K562 (cell line): ENCODE results near the gene HRH3. TPM values are rescaled to one million over a fixed set of nuclear protein-coding genes. Genes with fewer than 3 reads are reported as not detected.

Source experiments
- ATAC-seq: fragments of 200-7000 bp; cut with Tn5 transposase; 3 replicates; pipeline ENCODE4 v1.9.1; 2020; ENCODE audit warnings: moderate library complexity
- BruUV-seq: library from RNA; stranded (reverse); fragments of 400-500 nt; replicated peaks from 2 replicates; lab custom pipeline; 2021; lab: Mats Ljungman, UMichigan
- CTCF ChIA-PET: fragments of 300-600 bp; formaldehyde crosslinking; extraction: SDS; loops from one replicate; lab custom pipeline; 2021; ENCODE audit warnings: low intra/inter-chr PET ratio; lab: Yijun Ruan, JAX
- POLR2A ChIA-PET: fragments of 300-600, 350-650 bp; sonication (Branson Sonifier 250); formaldehyde crosslinking; extraction: SDS; loops from one replicate; lab custom pipeline; 2021; ENCODE audit warnings: antibody characterized with exemption, inconsistent platforms; lab: Yijun Ruan, JAX
- DNase-seq, 4 experiments: peaks; one replicate each; pipeline versions ENCODE4 v3.0.0 to v3.0.0-alpha.2; 2011 to 2018; ENCODE audit warnings: low spot score in 3 of 4, mixed read lengths in 3 of 4; ENCODE audit errors: extremely low read depth in 1 of 4
- FAIRE-seq: peaks from 2 replicates; lab custom pipeline; 2011; peaks lifted over from hg19 to GRCh38; lab: Jason Lieb, UNC
- H2AFZ ChIP-seq: 2 replicates; pipeline ENCODE4 v1.6.0; 2011; ENCODE audit warnings: low read depth, low read length, control low read depth, inconsistent platforms
- H3K27ac ChIP-seq: fragments of 200-600 bp; 3 replicates; pipeline ENCODE4 v1.8.0; 2011; ENCODE audit warnings: low read depth, mild to moderate bottlenecking, control low read depth, inconsistent platforms, low read length, moderate library complexity, mixed read lengths; ENCODE audit errors: extremely low read depth
- H3K27me3 ChIP-seq, 2 experiments: fragments of 300-600 bp in 1 of 2; 2 replicates in 1 of 2; 3 replicates in 1 of 2; pipeline versions ENCODE4 v1.6.0 to v1.8.0; 2011; ENCODE audit warnings: inconsistent platforms in 2 of 2, low read length in 2 of 2, mild to moderate bottlenecking in 1 of 2, mixed read lengths in 1 of 2, moderate library complexity in 1 of 2; ENCODE audit not compliant: control insufficient read depth in 2 of 2, insufficient read depth in 2 of 2
- H3K36me3 ChIP-seq: fragments of 300-600 bp; 3 replicates; pipeline ENCODE4 v1.8.0; 2011; ENCODE audit warnings: mild to moderate bottlenecking, low read length, inconsistent platforms; ENCODE audit not compliant: control insufficient read depth, insufficient read depth
- H3K4me1 ChIP-seq, 2 experiments: fragments of 200-600 bp in 1 of 2; replicated peaks in 1 of 2; 2 replicates in 1 of 2; 3 replicates in 1 of 2; pipeline versions ENCODE4 v1.5.1 to v1.8.0; 2011; ENCODE audit warnings: inconsistent platforms in 2 of 2, low read length in 2 of 2, mild to moderate bottlenecking in 1 of 2, mixed read lengths in 1 of 2, moderate library complexity in 1 of 2; ENCODE audit not compliant: control insufficient read depth in 2 of 2, insufficient read depth in 2 of 2
- H3K4me2 ChIP-seq: 2 replicates; pipeline ENCODE4 v1.6.1; 2011; ENCODE audit warnings: low read length, control low read depth, inconsistent platforms, mixed read lengths; ENCODE audit not compliant: insufficient read depth
- H3K4me3 ChIP-seq: fragments of 200-600 bp; sonication (generic), shearing (Covaris generic); 2 replicates; pipeline ENCODE4 v1.5.1; 2016; ENCODE audit warnings: control low read depth, inconsistent platforms
- H3K79me2 ChIP-seq: fragments of 200-600 bp; 3 replicates; pipeline ENCODE4 v1.8.0; 2011; ENCODE audit warnings: low read length, inconsistent platforms; ENCODE audit not compliant: control insufficient read depth, insufficient read depth
- H3K9ac ChIP-seq, 2 experiments: 2 replicates each; pipeline versions ENCODE4 v1.6.0 to v1.6.1; 2011; ENCODE audit warnings: low read depth in 2 of 2, low read length in 2 of 2, control low read depth in 1 of 2, inconsistent platforms in 1 of 2, mild to moderate bottlenecking in 1 of 2, mixed read lengths in 1 of 2; ENCODE audit not compliant: insufficient read depth in 1 of 2
- H3K9me1 ChIP-seq: one replicate; pipeline ENCODE4 v1.6.0; 2011; ENCODE audit warnings: inconsistent platforms, mild to moderate bottlenecking, low read length, moderate library complexity; ENCODE audit not compliant: control insufficient read depth, insufficient read depth
- H3K9me3 ChIP-seq: replicated peaks from 2 replicates; pipeline ENCODE4 v1.5.1; 2011; ENCODE audit warnings: low read depth, low read length, inconsistent platforms; ENCODE audit not compliant: control insufficient read depth, insufficient read depth
- H4K20me1 ChIP-seq: replicated peaks from 2 replicates; pipeline ENCODE4 v1.6.1; 2011; ENCODE audit warnings: low read length, inconsistent platforms, mixed read lengths; ENCODE audit not compliant: control insufficient read depth, insufficient read depth
- ARID1B ChIP-seq: fragments of 450-650 bp; IDR thresholded peaks from 2 replicates; pipeline ENCODE4 v1.6.1; 2016; ENCODE audit warnings: antibody characterized with exemption, mild to moderate bottlenecking, inconsistent platforms
- BCOR ChIP-seq: fragments of 450-650 bp; IDR thresholded peaks from 2 replicates; pipeline ENCODE4 v1.6.1; 2016
- CBX8 ChIP-seq: fragments of 200-600 bp; sonication (generic); IDR thresholded peaks from 2 replicates; pipeline ENCODE4 v1.6.1; 2012; ENCODE audit warnings: borderline replicate concordance, mixed run types, low read depth, mild to moderate bottlenecking, moderate library complexity, mixed read lengths, low read length, control low read depth, inconsistent platforms; ENCODE audit not compliant: poor library complexity, severe bottlenecking; ENCODE audit errors: extremely low read depth
- CEBPB ChIP-seq: fragments of 450-650 bp; IDR thresholded peaks from 2 replicates; pipeline ENCODE4 v1.6.1; 2016; ENCODE audit warnings: missing genetic modification characterization, missing compliant biosample characterization
- CHD1 ChIP-seq: fragments of 200-600 bp; sonication (generic); IDR thresholded peaks from one replicate; pipeline ENCODE4 v1.6.1; 2012; ENCODE audit warnings: mild to moderate bottlenecking, moderate library complexity, low read length, inconsistent platforms
- MAFG ChIP-seq: fragments of 450-650 bp; conservative IDR thresholded peaks from 2 replicates; pipeline ENCODE4 v1.6.1; 2016; ENCODE audit warnings: missing genetic modification characterization, missing compliant biosample characterization
- NFIX ChIP-seq: fragments of 250-450 bp; sonication (Bioruptor Pico); IDR thresholded peaks from 2 replicates; pipeline ENCODE4 v1.4.0; 2020; ENCODE audit warnings: low read depth, mild to moderate bottlenecking, moderate library complexity
- ZKSCAN1 ChIP-seq: fragments of 150-350 bp; IDR thresholded peaks from 2 replicates; pipeline ENCODE4 v1.6.1; 2016; ENCODE audit warnings: low read depth, low read length
- WGBS: fragments of 100-300 bp; shearing (Covaris generic); methylation state at CpG from one replicate; pipeline ENCODE4 v1.1.6; 2016; ENCODE audit warnings: low coverage, mixed read lengths; ENCODE audit not compliant: insufficient coverage; ENCODE audit errors: missing lambda C conversion rate; 5-methylcytosine and 5-hydroxymethylcytosine counted together
- in situ Hi-C: fragments of 300-500 bp; cut with MboI; formaldehyde crosslinking; loops from 4 replicates; pipeline ENCODE4 v1.15.0; 2018; ENCODE audit warnings: inconsistent platforms, mixed read lengths
- intact Hi-C: fragments of 100-400 bp; cut with micrococcal nuclease; formaldehyde crosslinking; loops from 2 replicates; pipeline ENCODE4 v1.14.2; 2022
- polyA plus RNA-seq, 8 experiments: library from polyadenylated mRNA; depleted of rRNA in 4 of 8; stranded (reverse) in 5 of 8; unstranded in 3 of 8; fragments of >200 nt; fragmentation: Nextera tagmentation in 2 of 8; fragmentation: Illumina TruSeq in 1 of 8; extraction: Ambion mirVana in 2 of 8; extraction: Trizol in 1 of 8; gene quantifications; 2 replicates each; pipeline versions ENCODE4 v1.2.1 to v1.2.3, GENCODE V29; 2011 to 2014; ENCODE audit warnings: inconsistent platforms in 1 of 8, missing spikeins in 1 of 8
- total RNA-seq, 7 experiments: library from RNA; depleted of rRNA in 6 of 7; stranded (reverse); fragments of >200 nt in 6 of 7; fragmentation: Illumina TruSeq in 2 of 7; extraction: Trizol in 2 of 7; gene quantifications; 2 replicates each; pipeline versions ENCODE4 v1.2.1 to v1.2.3, GENCODE V29; 2011 to 2021; ENCODE audit warnings: low replicate concordance in 1 of 7
- TF ChIP-seq, protein P1 (sequence below): fragments of 250-450 bp; sonication (Bioruptor Pico); IDR thresholded peaks from 2 replicates; pipeline ENCODE4 v1.8.0; 2021; ENCODE audit warnings: mild to moderate bottlenecking, moderate library complexity
- TF ChIP-seq, protein P2 (sequence below): fragments of 450-650 bp; IDR thresholded peaks from 2 replicates; pipeline ENCODE4 v1.7.1; 2018; ENCODE audit warnings: mild to moderate bottlenecking, low read depth; ENCODE audit not compliant: partially characterized antibody
- TF ChIP-seq, protein P3 (sequence below): fragments of 250-450 bp; sonication (Bioruptor Pico); IDR thresholded peaks from 2 replicates; pipeline ENCODE4 v1.8.0; 2021; ENCODE audit warnings: moderate library complexity, mild to moderate bottlenecking, inconsistent platforms
- TF ChIP-seq, protein P4 (sequence below): sonication (generic); formaldehyde crosslinking; IDR thresholded peaks from 2 replicates; pipeline ENCODE4 v1.8.1; 2022; ENCODE audit warnings: missing genetic modification reagents
- TF ChIP-seq, protein P5 (sequence below), 2 experiments: fragments of 450-650 bp in 1 of 2; sonication (generic) in 1 of 2; formaldehyde crosslinking; conservative IDR thresholded peaks; 2 replicates each; pipeline versions ENCODE4 v1.4.0 to v1.8.1; 2020 to 2022; ENCODE audit warnings: mild to moderate bottlenecking in 1 of 2, missing genetic modification reagents in 1 of 2

The HRH3 gene
- total and polyA plus RNA-seq, 9 of the 15 experiments (the other 6 are each of a cell fraction or from before 2014, with no cell fraction given) = not detected

DNA sequence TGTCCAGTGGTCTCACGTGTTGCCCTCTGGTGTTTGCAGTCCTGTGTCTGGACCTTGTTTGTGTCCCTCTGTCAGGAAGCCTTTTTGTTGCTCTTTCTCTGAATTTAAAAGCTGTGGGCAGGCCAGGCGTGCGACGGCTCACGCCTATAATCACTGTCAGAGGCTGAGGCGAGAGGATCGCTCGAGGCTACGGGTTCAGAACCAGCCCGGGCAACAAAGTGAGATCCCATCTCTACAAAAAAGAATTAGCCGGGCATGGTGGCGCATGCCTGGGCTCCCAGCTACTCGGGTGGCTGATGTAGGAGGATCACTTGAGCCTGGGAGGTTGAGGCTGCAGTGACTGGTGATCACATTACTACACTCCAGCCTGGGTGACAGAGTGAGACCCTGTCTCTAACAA is 46.8 kb upstream of the HRH3 start:
- intact Hi-C loops (no loop called here), in situ Hi-C loops (no loop called here)
- no peaks in the 10 kb centered on the region for H3K79me2 ChIP-seq
- H3K9me1 ChIP-seq = no peaks in the 10 kb centered on the region
- no peak overlapping the region for H3K9ac ChIP-seq
- CTCF ChIA-PET = no interaction called here
- FAIRE-seq (no peak), ATAC-seq (no peak), DNase-seq (no peak)
- WGBS = 88% methylated on average over 13 of the region's 13 CpGs
- peaks cover 0 to 20% of the 10 kb centered on the region in 2 experiments; a peak in 2 of 5 replicates for H3K4me1 ChIP-seq
- no peak overlapping the region for H3K27ac ChIP-seq
- BruUV-seq = no TSS peak
- H3K9me3 ChIP-seq = no peaks in the 10 kb centered on the region
- H4K20me1 ChIP-seq = 0 out of 2 replicates have a peak, but pooled peaks cover 9% of the 10 kb centered on the region
- H3K4me2 ChIP-seq = no peak overlapping the region
- H3K36me3 ChIP-seq = peaks cover 21% of the 10 kb centered on the region; the same call in 2 of the 3 replicates
- H2AFZ ChIP-seq = no peak overlapping the region
- POLR2A ChIA-PET = interaction anchor here (0.7 kb wide), 1 partner anchor 33 kb away, joined by 3 read pairs; no protein-coding TSS in a partner anchor
- H3K27me3 ChIP-seq = no peaks in the 10 kb centered on the region
- H3K4me3 ChIP-seq = no peak overlapping the region
- TF ChIP-seq, protein P1, sequence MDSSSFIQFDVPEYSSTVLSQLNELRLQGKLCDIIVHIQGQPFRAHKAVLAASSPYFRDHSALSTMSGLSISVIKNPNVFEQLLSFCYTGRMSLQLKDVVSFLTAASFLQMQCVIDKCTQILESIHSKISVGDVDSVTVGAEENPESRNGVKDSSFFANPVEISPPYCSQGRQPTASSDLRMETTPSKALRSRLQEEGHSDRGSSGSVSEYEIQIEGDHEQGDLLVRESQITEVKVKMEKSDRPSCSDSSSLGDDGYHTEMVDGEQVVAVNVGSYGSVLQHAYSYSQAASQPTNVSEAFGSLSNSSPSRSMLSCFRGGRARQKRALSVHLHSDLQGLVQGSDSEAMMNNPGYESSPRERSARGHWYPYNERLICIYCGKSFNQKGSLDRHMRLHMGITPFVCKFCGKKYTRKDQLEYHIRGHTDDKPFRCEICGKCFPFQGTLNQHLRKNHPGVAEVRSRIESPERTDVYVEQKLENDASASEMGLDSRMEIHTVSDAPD (CRISPR knock-in tag) = no peak
- TF ChIP-seq ZKSCAN1 = no peak
- TF ChIP-seq NFIX = no peak
- TF ChIP-seq, protein P2, sequence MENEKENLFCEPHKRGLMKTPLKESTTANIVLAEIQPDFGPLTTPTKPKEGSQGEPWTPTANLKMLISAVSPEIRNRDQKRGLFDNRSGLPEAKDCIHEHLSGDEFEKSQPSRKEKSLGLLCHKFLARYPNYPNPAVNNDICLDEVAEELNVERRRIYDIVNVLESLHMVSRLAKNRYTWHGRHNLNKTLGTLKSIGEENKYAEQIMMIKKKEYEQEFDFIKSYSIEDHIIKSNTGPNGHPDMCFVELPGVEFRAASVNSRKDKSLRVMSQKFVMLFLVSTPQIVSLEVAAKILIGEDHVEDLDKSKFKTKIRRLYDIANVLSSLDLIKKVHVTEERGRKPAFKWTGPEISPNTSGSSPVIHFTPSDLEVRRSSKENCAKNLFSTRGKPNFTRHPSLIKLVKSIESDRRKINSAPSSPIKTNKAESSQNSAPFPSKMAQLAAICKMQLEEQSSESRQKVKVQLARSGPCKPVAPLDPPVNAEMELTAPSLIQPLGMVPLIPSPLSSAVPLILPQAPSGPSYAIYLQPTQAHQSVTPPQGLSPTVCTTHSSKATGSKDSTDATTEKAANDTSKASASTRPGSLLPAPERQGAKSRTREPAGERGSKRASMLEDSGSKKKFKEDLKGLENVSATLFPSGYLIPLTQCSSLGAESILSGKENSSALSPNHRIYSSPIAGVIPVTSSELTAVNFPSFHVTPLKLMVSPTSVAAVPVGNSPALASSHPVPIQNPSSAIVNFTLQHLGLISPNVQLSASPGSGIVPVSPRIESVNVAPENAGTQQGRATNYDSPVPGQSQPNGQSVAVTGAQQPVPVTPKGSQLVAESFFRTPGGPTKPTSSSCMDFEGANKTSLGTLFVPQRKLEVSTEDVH = no peak
- no peak for TF ChIP-seq CHD1
- TF ChIP-seq ARID1B = no peak
- TF ChIP-seq CBX8 = no peak
- TF ChIP-seq CEBPB (tag) = no peak
- no peak for TF ChIP-seq MAFG (tag)
- TF ChIP-seq, protein P3, sequence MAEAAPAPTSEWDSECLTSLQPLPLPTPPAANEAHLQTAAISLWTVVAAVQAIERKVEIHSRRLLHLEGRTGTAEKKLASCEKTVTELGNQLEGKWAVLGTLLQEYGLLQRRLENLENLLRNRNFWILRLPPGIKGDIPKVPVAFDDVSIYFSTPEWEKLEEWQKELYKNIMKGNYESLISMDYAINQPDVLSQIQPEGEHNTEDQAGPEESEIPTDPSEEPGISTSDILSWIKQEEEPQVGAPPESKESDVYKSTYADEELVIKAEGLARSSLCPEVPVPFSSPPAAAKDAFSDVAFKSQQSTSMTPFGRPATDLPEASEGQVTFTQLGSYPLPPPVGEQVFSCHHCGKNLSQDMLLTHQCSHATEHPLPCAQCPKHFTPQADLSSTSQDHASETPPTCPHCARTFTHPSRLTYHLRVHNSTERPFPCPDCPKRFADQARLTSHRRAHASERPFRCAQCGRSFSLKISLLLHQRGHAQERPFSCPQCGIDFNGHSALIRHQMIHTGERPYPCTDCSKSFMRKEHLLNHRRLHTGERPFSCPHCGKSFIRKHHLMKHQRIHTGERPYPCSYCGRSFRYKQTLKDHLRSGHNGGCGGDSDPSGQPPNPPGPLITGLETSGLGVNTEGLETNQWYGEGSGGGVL (CRISPR knock-in tag) = no peak
- TF ChIP-seq, protein P4, sequence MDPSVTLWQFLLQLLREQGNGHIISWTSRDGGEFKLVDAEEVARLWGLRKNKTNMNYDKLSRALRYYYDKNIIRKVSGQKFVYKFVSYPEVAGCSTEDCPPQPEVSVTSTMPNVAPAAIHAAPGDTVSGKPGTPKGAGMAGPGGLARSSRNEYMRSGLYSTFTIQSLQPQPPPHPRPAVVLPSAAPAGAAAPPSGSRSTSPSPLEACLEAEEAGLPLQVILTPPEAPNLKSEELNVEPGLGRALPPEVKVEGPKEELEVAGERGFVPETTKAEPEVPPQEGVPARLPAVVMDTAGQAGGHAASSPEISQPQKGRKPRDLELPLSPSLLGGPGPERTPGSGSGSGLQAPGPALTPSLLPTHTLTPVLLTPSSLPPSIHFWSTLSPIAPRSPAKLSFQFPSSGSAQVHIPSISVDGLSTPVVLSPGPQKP (CRISPR knock-in tag) = no peak
- TF ChIP-seq BCOR = no peak
- TF ChIP-seq, protein P5, sequence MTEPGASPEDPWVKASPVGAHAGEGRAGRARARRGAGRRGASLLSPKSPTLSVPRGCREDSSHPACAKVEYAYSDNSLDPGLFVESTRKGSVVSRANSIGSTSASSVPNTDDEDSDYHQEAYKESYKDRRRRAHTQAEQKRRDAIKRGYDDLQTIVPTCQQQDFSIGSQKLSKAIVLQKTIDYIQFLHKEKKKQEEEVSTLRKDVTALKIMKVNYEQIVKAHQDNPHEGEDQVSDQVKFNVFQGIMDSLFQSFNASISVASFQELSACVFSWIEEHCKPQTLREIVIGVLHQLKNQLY (CRISPR knock-in tag; conservative IDR thresholded peaks at IDR 0.05) = no peak
